Vagina (tissue), 2 donors: ENCODE data around the gene P2RY12. TPM values are rescaled to one million over a fixed set of nuclear protein-coding genes. Genes with fewer than 3 reads are reported as not detected.

Source experiments
- DNase-seq, 2 donors: peaks; one replicate each; pipeline ENCODE4 v3.0.0-alpha.2; 2017; ENCODE audit errors: extremely low spot score in 2 of 2
- H3K27ac ChIP-seq: fragments of 200-600 bp; sonication (generic); one replicate; pipeline ENCODE4 v1.5.1; 2019
- H3K27me3 ChIP-seq: fragments of 200-600 bp; sonication (generic); one replicate; pipeline ENCODE4 v1.5.1; 2019
- H3K36me3 ChIP-seq, 2 donors: fragments of 200-600 bp; sonication (generic); one replicate each; pipeline ENCODE4 v1.5.1; 2017 to 2019
- H3K4me1 ChIP-seq: fragments of 200-600 bp; sonication (generic); one replicate; pipeline ENCODE4 v1.5.1; 2019
- H3K4me3 ChIP-seq, 2 donors: fragments of 200-600 bp; sonication (generic); 1 replicate in 1 of 2; 2 replicates in 1 of 2; pipeline ENCODE4 v1.5.1; 2016 to 2019
- H3K9me3 ChIP-seq: fragments of 200-600 bp; sonication (generic); one replicate; pipeline ENCODE4 v1.5.1; 2019
- CTCF ChIP-seq, 3 experiments: fragments of 450-650 bp in 2 of 3; fragments of 200-600 bp in 1 of 3; sonication (generic) in 1 of 3; IDR thresholded peaks; one replicate each; pipeline ENCODE4 v1.5.1; 2017 to 2019; ENCODE audit warnings: antibody characterized with exemption in 3 of 3, mild to moderate bottlenecking in 2 of 3, moderate library complexity in 2 of 3
- POLR2A ChIP-seq, 2 donors: fragments of 450-650 bp; IDR thresholded peaks; one replicate each; pipeline ENCODE4 v1.6.1; 2017; ENCODE audit warnings: antibody characterized with exemption in 2 of 2, mild to moderate bottlenecking in 2 of 2, moderate library complexity in 2 of 2
- POLR2AphosphoS5 ChIP-seq, 2 donors: sonication (generic); formaldehyde crosslinking; IDR thresholded peaks; one replicate each; pipeline ENCODE4 v1.9.0; 2017; ENCODE audit warnings: antibody characterized with exemption in 2 of 2, mild to moderate bottlenecking in 2 of 2, low read depth in 1 of 2; ENCODE audit not compliant: insufficient read depth in 1 of 2
- intact Hi-C: fragments of 100-400 bp; cut with DNase I; formaldehyde crosslinking; loops from one replicate; pipeline ENCODE4 v1.15.1; 2023
- total RNA-seq: library from RNA; depleted of rRNA; stranded (reverse); fragments of >200 nt; gene quantifications from one replicate; pipeline ENCODE4 v1.2.3, GENCODE V29; 2016

The P2RY12 gene
- total RNA-seq, 1 donor from 2014 or later = 1.2 TPM

DNA sequence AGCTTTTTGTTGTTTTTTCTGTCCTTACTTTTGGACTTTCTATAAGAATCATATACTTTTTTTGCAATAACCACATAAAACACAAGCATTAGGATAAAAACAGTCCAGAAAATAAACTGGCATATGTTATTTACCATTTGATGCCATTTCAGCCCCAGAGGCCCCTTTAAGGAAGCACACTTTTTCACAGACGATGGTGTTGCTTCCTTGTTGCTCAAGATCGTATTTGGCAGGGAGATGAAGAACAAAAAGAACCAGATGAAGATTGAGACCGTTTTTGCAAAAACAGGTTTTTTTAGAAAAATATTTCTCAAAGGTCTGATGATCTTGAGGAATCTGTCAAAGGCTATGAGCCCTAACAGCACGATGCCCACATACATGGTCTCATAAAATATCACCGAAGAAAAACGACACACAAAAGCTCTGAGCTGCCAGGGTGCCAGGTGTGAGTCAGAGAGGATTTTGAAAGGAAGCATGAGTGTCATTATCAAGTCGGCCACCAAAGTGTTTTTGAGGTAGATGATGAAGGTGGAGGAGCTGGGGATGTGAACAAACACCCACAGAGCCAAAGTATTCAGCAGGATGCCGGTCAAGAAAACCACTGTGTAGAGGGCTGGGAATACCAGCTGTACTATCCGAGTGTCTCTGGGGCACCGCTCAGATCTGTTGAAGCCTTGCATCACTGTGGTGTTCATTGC, 56.1 kb downstream of the P2RY12 start:
- peak overlapping the region in 1 of 2 donors; percentile 18 for H3K4me3 ChIP-seq
- no peak for DNase-seq
- TF ChIP-seq CTCF (IDR thresholded peaks at IDR 0.05) = no peak
- no peak for TF ChIP-seq POLR2AphosphoS5 (IDR thresholded peaks at IDR 0.05; ENCODE audit: insufficient read depth in 1 of 2, low read depth in 1 of 2)
- TF ChIP-seq POLR2A (IDR thresholded peaks at IDR 0.05) = no peak
- no peak overlapping the region for H3K27ac ChIP-seq
- H3K36me3 ChIP-seq = no peaks in the 10 kb centered on the region
- H3K27me3 ChIP-seq = no peaks in the 10 kb centered on the region
- peaks cover 16% of the 10 kb centered on the region for H3K4me1 ChIP-seq
- H3K9me3 ChIP-seq = no peaks in the 10 kb centered on the region
- intact Hi-C loops = no loop called here

DNA sequence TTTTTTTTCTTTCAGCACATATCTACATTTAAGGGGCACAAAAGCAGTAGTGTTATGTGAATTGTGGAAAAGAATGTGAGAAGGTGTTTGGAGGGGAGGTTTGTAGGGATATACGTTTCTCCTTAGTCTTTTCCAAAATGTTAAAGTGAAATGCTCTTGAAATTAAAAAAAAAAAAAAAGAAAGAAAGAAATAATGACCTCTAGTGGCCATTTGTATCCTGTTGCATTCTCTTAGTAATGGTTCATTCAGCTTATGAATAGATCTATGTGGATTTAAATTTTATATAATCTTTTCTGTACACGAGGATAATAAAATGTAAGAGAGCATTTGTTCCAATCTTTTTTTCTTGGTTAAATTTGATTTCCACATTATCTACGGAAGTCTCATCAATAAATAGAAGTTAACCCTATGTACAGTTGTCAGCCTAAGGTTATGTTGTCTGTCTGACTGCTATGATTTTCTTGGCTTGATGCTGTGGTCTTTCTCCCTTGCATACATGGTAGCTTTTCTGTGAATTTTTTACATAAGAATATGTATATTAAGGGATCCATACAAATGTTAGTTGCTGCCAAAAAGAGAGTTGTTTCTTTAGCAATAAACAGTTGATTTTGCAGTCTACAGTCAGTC, 56.9 kb downstream of the P2RY12 start:
- Histone ChIP-seq H3K9me3 (no peaks in the 10 kb centered on the region), H3K4me3 (no peak overlapping the region), H3K27me3 (no peaks in the 10 kb centered on the region), H3K4me1 (peaks cover 16% of the 10 kb centered on the region), H3K27ac (no peak overlapping the region), H3K36me3 (no peaks in the 10 kb centered on the region)
- no peak for DNase-seq
- intact Hi-C loops = no loop called here
- TF ChIP-seq POLR2AphosphoS5 (IDR thresholded peaks at IDR 0.05; ENCODE audit: insufficient read depth in 1 of 2, low read depth in 1 of 2) (no peak), CTCF (IDR thresholded peaks at IDR 0.05) (peak in 2 of 3 experiments; percentile 14 to 38)

DNA sequence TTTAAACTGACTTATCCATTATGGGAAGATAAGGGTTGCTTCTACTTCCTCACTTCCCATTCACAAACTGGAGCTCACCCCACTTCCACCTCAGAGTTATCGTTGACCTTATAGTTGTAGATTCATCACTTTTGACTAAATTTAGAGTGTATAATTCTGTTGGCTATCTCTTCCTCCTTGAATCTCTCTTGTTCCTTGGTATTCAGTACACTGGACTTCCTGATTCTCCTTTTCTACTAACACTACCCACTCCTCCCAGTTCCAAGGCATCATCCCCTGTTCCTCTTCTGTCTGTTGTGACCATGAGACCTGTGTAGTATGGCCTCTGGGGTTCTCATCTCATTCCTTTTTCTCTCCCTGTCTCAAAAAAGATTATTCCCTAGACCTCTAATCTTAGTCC, 62.0 kb downstream of the P2RY12 start:
- Histone ChIP-seq H3K4me1 (peaks cover 11% of the 10 kb centered on the region), H3K4me3 (no peak overlapping the region), H3K9me3 (no peaks in the 10 kb centered on the region), H3K36me3 (no peaks in the 10 kb centered on the region), H3K27ac (no peak overlapping the region), H3K27me3 (no peaks in the 10 kb centered on the region)
- TF ChIP-seq POLR2AphosphoS5 (IDR thresholded peaks at IDR 0.05; ENCODE audit: insufficient read depth in 1 of 2, low read depth in 1 of 2) (no peak), POLR2A (IDR thresholded peaks at IDR 0.05) (no peak), CTCF (IDR thresholded peaks at IDR 0.05) (no peak)
- DNase-seq = no peak
- intact Hi-C loops = no loop called here

DNA sequence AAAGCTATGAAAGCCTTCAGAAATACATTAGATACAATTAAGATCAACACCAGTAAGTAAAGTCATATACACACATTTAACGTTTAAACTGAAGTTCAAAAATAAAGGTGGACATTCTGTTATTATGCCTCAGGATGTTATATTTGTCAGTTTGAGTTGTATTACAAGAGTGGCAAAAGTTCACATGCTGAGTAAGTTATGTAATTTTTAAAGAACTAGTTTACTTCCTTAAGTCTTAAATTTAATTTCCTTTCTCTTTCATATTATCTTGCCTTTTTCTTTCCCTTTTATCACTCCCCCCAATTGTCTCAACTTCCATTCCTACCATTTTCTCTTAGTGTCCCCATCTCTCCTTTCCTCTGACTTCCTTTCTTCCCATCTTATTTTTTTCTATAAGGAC, 63.0 kb downstream of the P2RY12 start:
- no peak for DNase-seq
- intact Hi-C loops = no loop called here
- peaks cover 8% of the 10 kb centered on the region for H3K4me1 ChIP-seq

More for the DNA sequence above, 63.0 kb downstream of the P2RY12 start:
- H3K27ac ChIP-seq = no peak overlapping the region
- no peak for TF ChIP-seq CTCF (IDR thresholded peaks at IDR 0.05)
- no peak for TF ChIP-seq POLR2A (IDR thresholded peaks at IDR 0.05)
- no peak for TF ChIP-seq POLR2AphosphoS5 (IDR thresholded peaks at IDR 0.05; ENCODE audit: insufficient read depth in 1 of 2, low read depth in 1 of 2)
- H3K9me3 ChIP-seq = no peaks in the 10 kb centered on the region
- H3K36me3 ChIP-seq = no peaks in the 10 kb centered on the region
- no peaks in the 10 kb centered on the region for H3K27me3 ChIP-seq
- H3K4me3 ChIP-seq = no peak overlapping the region
